GM10847 (cell line): ENCODE results near the gene APOA5.
A peak's percentile ranks its signal among the peaks of the same experiment; 100 is the strongest.

Experiments used
- POLR2A ChIP-seq: IDR thresholded peaks from 2 replicates; pipeline ENCODE4 v1.6.1; 2011; ENCODE audit not compliant: insufficient read length; ENCODE audit errors: extremely low read depth

APOA5 gene

DNA sequence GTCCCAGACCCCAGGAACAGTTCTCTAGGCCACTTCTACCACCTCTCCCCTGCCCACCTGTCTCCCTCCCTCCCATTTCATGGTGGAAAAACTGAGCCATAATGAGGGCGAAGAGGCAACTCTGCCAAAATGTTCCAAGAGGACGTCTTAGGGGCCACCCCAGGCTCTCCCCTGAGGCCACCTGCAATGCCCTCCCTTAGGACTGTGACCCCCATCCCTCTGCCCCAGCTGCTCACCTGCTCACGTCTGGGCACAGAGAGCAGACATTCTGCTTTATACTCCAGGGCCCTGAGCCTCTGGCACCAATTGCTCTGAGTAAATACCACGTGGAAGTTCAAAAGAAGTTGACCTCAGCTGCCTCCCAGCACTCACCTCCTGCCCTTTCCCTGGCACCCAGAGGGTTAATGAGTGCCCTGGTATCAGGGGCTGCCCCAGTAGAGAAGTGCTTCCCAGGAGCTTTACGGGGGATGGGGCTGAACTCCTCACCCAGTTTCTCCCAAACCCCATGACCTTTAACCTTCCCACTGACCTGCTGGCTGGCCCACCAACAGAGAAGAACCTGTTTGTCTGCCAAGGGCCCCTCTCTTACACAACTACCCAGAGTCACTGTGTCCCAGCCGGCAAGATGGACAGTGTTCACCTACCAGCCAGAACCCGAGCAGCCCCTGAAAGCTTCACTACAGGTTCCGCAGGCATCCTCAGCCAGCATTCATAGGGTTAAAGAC, 627 bp upstream of the APOA5 start:
- TF ChIP-seq POLR2A, result no peak

- no peak for TF ChIP-seq POLR2A
Observed at GRCh38 chr11:116791002-116791812, 472 bp downstream of the APOA5 start.

DNA sequence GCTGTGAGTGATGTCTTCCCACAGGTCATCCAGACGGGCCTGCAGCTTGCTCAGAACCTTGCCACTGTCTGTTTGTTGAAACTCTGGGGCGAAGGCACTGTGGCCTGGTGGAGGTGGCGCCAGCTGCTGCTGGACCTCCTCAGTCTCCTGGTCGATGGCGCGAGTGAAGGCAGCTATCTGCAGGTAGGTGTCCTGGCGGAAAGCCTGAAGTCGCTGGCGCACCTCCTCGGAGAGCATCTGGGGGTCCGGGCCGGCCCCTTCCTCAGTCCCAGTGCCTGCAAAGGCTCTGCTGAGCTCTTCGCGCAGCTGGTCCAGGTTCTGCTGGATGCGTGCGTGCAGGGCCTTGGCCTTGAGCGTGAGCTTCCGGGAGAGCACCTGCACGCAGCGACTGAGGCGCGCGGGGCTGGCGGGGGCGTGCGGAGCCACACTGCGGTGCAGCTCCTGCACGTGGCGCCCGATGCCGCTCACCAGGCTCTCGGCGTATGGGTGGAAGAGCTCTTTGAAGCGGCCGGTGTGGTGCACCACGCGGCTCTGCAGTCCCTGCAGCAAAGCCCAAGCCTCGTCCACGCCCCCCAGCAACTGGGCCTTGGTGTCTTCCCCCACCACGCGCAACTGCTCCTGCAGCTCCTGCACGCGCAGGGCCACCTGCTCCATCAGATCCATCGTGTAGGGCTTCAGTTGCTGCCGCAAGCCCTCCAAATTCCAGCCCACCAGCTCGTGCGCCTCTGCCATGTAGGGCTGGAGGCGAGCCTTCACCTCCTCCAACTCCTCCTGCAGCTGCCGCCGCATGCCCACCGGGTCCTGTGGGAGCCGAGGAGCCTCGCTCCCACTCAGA, 1.3 kb downstream of the APOA5 start:
- no peak for TF ChIP-seq POLR2A

GRCh38 chr11:116788975-116789374, 2.7 kb downstream of the APOA5 start:
- TF ChIP-seq POLR2A, result no peak

GRCh38 chr11:116788534-116788933, 3.1 kb downstream of the APOA5 start:
- TF ChIP-seq POLR2A, result no peak

GRCh38 chr11:116787786-116788486, 3.7 kb downstream of the APOA5 start, which contains the start of gene ZPR1:
ZPR1 (minus strand) TSS chr11:116788023; CDS start chr11:116787990, 33 bp downstream.
- peak; percentile 85 for TF ChIP-seq POLR2A

DNA sequence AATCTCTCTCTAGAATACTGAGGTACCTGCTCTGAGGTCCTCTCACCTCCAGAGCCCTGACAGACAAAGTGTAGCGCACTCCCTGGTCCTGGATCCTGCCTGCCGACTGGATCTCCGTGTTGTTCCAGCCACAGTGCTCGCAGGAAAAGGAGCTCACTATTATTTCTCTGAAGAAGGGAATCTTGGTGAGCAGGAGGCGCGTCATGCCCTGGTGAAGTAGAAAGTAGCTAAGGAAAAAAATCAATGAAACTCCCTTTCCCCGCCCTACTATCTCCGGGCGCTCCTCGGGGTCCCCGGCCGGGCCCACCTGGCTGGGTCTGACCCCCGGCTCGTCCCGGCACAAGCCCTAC, 4.3 kb downstream of the APOA5 start:
- no peak for TF ChIP-seq POLR2A

DNA sequence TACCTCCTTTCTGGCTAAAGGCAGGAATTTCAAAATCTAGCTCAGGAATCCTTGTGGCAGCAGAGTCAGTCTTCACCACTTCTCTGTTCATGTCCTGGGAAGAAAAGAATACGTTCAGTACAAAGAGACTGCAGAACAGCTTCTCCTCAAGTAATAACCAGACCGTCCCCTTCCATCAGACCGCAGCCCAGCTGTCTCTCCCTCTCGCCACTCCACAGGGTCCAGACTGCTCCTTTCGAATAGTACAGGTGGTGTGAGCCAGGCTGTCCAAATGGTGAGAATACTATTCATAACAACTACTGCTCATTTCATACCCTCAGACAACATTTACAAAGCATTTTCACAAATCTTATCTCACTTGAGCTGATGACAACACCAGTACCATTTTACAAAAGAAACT, 4.7 kb downstream of the APOA5 start:
- TF ChIP-seq POLR2A, result no peak

DNA sequence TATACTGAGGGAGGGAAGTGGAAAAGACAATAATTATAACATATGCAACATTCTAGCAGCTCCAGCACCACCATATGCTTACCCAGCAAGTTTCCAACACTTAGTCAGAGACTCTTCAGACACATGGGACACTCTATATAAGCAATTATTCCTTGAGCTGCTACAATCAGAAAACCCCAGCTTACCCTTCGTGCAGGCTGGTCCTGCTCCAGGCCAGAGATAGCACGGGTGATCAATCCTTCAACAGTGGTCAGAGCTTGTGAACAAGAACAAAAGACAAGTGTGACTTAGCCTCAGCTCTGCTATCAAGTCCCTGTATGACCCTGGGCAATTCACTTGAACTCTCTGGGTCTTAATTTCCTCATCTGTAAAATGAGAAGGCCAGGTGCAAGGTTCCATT, 5.4 kb downstream of the APOA5 start:
- no peak for TF ChIP-seq POLR2A

DNA sequence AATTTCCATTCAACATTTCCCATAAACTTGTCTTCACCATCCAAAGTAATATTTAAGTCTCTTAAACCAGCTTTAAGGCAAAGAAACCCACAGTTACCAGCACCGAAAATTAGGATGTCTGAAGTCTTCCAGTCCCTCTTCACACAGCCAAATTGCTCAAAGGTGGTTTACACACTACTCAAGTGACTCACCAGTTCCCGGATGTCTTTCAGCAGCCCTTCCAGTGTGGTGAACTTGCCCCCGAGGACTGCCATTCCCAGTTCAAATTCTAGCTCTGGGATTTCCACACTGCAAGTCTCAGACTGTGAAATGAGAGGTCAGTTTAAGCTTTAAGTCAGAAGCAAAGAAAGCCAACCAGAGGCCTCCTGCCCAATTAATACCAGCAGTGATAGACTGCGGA, 9.0 kb downstream of the APOA5 start:
- no peak for TF ChIP-seq POLR2A

GRCh38 chr11:116778556-116778955, 13.1 kb downstream of the APOA5 start:
- TF ChIP-seq POLR2A, result no peak

- TF ChIP-seq POLR2A, result no peak
Observed at GRCh38 chr11:116777056-116777455, 14.6 kb downstream of the APOA5 start.

GRCh38 chr11:116776522-116776984, 15.1 kb downstream of the APOA5 start:
- TF ChIP-seq POLR2A, result no peak

DNA sequence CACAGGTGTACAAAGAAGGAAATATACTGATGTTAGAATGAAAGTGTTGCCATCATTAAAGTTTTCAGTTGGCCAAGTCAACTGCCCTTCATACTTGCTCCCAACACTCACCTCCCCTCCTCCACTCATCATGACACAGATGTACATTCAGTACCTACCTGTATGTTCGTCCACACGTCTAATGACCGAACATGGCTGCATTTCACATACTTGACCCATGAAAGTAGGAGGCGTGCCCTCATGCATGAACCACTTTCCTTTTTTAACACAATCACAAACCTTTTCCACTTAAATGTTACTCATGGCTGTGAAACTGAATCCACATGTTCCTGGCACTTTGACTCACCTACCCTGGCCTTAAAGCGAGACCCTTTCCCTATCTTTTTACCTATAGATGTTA, 15.7 kb downstream of the APOA5 start:
- no peak for TF ChIP-seq POLR2A

DNA sequence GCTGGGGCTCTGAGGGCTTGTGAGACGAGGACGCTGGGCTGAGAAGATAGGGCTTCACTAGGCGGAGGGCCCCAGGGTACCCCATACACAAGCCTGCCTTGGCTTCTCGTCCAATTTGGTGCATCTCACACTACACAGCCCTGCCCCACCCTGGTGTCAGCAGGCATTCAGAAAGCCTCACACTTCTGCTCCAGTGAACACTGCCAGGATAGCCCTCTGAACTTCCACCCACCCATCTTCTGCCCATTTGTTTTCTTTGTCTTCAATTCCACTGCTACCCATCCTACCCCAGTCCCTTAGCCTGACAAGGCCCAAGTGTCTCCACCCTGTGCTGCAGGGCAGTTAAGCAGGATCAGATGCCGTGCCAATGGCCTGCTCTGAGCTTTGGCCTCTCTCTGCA, 17.0 kb downstream of the APOA5 start:
- no peak for TF ChIP-seq POLR2A
